Ascending aorta (tissue), 2 donors: ENCODE measurements around the gene SEC23B. TPM values are rescaled to one million over a fixed set of nuclear protein-coding genes. Genes with fewer than 3 reads are reported as not detected.

Experiments
- DNase-seq, 2 donors: peaks; one replicate each; pipeline ENCODE4 v3.0.0-alpha.2; 2019; ENCODE audit warnings: low spot score in 2 of 2
- H3K27ac ChIP-seq, 2 donors: fragments of 200-600 bp; sonication (generic); one replicate each; pipeline ENCODE4 v1.5.1; 2016 to 2017; ENCODE audit warnings: mild to moderate bottlenecking in 1 of 2
- H3K27me3 ChIP-seq: fragments of 200-600 bp; sonication (generic); one replicate; pipeline ENCODE4 v1.5.1; 2017
- H3K36me3 ChIP-seq, 2 donors: fragments of 200-600 bp; sonication (generic); one replicate each; pipeline ENCODE4 v1.5.1; 2016
- H3K4me1 ChIP-seq, 2 donors: fragments of 200-600 bp; sonication (generic); one replicate each; pipeline ENCODE4 v1.5.1; 2016 to 2017; ENCODE audit warnings: mild to moderate bottlenecking in 1 of 2
- H3K4me3 ChIP-seq, 2 donors: fragments of 200-600 bp; sonication (generic); one replicate each; pipeline ENCODE4 v1.5.1; 2016 to 2017; ENCODE audit warnings: mild to moderate bottlenecking in 1 of 2
- H3K9me3 ChIP-seq, 2 donors: fragments of 200-600 bp; sonication (generic); one replicate each; pipeline ENCODE4 v1.5.1; 2016
- intact Hi-C: fragments of 100-400 bp; cut with DNase I; formaldehyde crosslinking; loops from one replicate; pipeline ENCODE4 v1.15.1; 2023
- total RNA-seq: library from RNA; depleted of rRNA; stranded (reverse); fragments of >200 nt; gene quantifications from one replicate; pipeline ENCODE4 v1.1.0, GENCODE V29; 2016
- TF ChIP-seq, protein P1 (sequence below), 3 experiments: fragments of 200-600 bp in 2 of 3; fragments of 450-650 bp in 1 of 3; sonication (generic) in 2 of 3; IDR thresholded peaks; one replicate each; pipeline ENCODE4 v1.5.1; 2016 to 2019; ENCODE audit warnings: antibody characterized with exemption in 3 of 3, mild to moderate bottlenecking in 1 of 3, moderate library complexity in 1 of 3

Gene SEC23B
- total RNA-seq, 1 donor from 2014 or later, result 21.8 TPM

DNA sequence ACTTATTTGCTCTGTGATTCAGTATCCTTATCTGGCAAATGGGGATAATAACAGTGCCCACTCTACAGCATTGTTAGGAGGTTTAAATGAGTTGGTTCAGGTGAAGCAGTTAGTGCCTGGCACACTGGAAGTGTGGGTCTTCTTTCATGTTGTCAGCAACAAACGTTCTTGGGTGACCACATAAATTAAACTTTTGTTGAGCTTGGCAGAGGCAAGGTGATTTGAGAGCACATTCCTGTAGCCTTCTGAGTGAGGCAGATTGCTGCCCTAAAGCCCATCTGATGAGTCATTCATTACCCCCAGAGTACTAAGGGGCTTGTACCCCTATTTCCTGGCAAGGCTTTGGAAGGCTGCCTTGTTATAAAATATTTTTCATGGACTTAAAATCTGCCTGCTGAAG lies 25.8 kb downstream of the SEC23B start:
- Histone ChIP-seq H3K9me3 (no peaks in the 10 kb centered on the region), H3K4me3 (no peak overlapping the region), H3K36me3 (peaks cover 72 to 86% of the 10 kb centered on the region in 2 donors), H3K27me3 (no peaks in the 10 kb centered on the region), H3K27ac (no peak overlapping the region), H3K4me1 (no peaks in the 10 kb centered on the region)
- TF ChIP-seq, protein P1, sequence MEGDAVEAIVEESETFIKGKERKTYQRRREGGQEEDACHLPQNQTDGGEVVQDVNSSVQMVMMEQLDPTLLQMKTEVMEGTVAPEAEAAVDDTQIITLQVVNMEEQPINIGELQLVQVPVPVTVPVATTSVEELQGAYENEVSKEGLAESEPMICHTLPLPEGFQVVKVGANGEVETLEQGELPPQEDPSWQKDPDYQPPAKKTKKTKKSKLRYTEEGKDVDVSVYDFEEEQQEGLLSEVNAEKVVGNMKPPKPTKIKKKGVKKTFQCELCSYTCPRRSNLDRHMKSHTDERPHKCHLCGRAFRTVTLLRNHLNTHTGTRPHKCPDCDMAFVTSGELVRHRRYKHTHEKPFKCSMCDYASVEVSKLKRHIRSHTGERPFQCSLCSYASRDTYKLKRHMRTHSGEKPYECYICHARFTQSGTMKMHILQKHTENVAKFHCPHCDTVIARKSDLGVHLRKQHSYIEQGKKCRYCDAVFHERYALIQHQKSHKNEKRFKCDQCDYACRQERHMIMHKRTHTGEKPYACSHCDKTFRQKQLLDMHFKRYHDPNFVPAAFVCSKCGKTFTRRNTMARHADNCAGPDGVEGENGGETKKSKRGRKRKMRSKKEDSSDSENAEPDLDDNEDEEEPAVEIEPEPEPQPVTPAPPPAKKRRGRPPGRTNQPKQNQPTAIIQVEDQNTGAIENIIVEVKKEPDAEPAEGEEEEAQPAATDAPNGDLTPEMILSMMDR (IDR thresholded peaks at IDR 0.05), result no peak
- no peak for DNase-seq
- intact Hi-C loops, result no loop called here

DNA sequence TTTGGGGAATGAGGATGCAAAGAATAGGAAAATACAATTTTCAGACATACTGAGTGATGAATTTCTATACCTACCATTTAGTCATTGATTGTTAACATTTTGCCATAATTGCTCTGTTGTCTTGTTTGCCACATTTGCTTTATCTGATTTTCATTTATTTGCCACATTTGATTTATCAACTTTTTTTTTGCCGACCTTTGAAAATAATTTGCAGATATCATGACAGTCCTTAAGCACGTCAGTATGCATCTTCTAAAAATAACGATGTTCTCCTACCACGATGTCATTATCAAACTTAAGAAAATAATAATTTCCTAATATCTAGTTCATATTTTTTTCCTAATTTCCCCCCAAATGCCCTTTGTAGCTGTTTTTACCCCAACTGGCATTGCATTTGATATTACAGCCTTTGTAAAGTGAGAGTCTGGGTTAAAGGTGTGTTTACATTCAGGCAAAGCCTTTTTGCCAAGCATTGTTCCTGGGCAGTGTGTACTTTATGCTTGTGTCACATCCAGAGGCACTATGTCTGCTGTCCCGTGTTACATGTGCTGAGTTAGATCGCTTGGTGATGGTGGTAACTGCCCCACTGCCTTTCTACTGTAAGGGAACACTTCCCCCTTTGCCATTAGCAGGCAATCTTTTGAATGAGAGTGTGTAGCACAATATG lies 26.4 kb downstream of the SEC23B start:
- H3K27me3 ChIP-seq, result no peaks in the 10 kb centered on the region
- TF ChIP-seq, protein P1 (IDR thresholded peaks at IDR 0.05), result no peak
- no peak overlapping the region for H3K27ac ChIP-seq
- H3K9me3 ChIP-seq, result no peaks in the 10 kb centered on the region
- H3K4me3 ChIP-seq, result no peak overlapping the region
- intact Hi-C loops, result no loop called here
- no peak for DNase-seq
- peaks cover 70 to 83% of the 10 kb centered on the region in 2 donors for H3K36me3 ChIP-seq
- H3K4me1 ChIP-seq, result no peaks in the 10 kb centered on the region

DNA sequence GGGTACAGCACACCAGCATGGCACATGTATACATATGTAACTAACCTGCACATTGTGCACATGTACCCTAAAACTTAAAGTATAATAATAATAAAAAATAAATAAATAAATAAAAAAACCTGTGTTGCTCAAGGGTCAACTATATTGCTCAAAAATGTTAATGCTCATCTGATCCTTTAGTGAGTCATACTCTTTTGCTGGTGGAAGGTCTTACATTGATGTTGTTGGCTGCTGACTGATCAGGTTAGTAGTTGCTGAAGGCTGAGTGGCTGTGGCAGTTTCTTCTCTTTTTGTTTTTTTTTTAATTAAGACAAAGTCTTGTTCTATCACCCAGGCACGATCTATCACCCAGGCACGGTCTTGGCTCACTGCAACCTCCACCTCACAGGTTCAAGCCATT lies 29.9 kb downstream of the SEC23B start:
- TF ChIP-seq, protein P1 (IDR thresholded peaks at IDR 0.05), result no peak
- no peak for DNase-seq
- peaks cover 42 to 71% of the 10 kb centered on the region in 2 donors for H3K36me3 ChIP-seq
- H3K27ac ChIP-seq, result no peak overlapping the region
- no peaks in the 10 kb centered on the region for H3K27me3 ChIP-seq
- H3K9me3 ChIP-seq, result no peaks in the 10 kb centered on the region
- intact Hi-C loops, result no loop called here
- H3K4me3 ChIP-seq, result no peak overlapping the region
- H3K4me1 ChIP-seq, result no peaks in the 10 kb centered on the region

DNA sequence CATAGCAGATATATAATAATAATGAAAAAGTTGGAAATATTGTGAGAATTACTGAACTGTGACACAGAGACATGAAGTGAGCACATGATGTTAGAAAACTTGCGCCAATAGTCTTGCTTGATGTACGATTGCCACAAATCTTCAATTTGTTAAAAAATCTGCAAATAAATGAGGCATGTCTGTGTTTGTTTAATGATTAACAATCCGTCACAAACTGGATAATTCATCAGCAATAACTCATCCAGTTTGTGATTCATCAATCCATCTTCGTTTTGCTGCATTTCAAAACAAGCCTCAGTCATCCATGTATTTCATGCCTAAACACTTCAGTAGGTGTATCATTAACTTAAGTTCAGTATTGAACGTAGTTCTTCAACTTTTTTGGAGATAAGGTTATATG lies 34.0 kb downstream of the SEC23B start:
- Histone ChIP-seq H3K9me3 (no peaks in the 10 kb centered on the region), H3K36me3 (peaks cover 26 to 68% of the 10 kb centered on the region in 2 donors), H3K27me3 (no peaks in the 10 kb centered on the region), H3K27ac (no peak overlapping the region), H3K4me1 (no peaks in the 10 kb centered on the region), H3K4me3 (no peak overlapping the region)
- intact Hi-C loops, result no loop called here
- no peak for DNase-seq
- TF ChIP-seq, protein P1 (IDR thresholded peaks at IDR 0.05), result no peak

DNA sequence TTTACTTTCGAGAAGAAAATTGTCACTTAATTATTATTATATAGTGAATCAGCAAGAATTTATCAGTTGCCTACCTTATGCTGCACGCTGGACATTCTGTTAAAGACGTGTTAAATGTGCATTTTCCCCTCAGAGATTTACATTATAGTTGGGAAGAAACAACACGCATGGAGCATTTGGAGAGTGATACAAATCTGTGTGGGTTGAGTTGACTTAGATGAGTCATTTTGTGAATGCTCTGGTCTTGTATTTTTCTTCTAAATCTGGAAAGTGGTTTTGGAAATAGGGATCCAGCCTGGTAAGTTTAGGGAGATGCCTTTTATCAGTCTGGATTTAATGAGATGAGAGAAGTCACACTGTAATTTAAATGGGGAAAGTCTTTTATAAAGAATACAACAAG lies 35.5 kb downstream of the SEC23B start:
- TF ChIP-seq, protein P1 (IDR thresholded peaks at IDR 0.05), result no peak
- Histone ChIP-seq H3K4me1 (no peaks in the 10 kb centered on the region), H3K4me3 (no peak overlapping the region), H3K9me3 (no peaks in the 10 kb centered on the region), H3K36me3 (peaks cover 32 to 76% of the 10 kb centered on the region in 2 donors), H3K27me3 (no peaks in the 10 kb centered on the region), H3K27ac (no peak overlapping the region)
- intact Hi-C loops, result no loop called here
- DNase-seq, result no peak

DNA sequence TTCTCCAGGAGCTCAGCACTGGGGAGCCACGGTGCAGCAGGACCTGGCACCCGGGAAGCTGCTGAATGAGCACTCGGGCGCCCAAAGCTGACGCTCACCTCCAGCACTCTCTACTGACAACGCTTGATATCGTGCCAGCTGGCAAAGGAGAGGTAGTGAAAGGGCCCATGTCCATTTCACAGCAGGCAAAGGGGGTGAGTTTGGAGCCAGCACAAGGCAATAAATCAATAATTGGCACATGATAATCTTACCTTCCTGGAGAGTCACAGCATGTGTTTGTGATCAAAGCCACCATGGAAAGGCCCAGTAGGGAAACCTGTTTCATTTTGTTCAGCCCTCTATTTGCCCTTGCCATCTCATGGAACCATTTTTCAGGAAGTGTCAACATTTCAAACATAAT lies 36.2 kb downstream of the SEC23B start:
- Histone ChIP-seq H3K36me3 (peaks cover 35 to 78% of the 10 kb centered on the region in 2 donors), H3K27ac (no peak overlapping the region), H3K9me3 (no peaks in the 10 kb centered on the region), H3K4me1 (no peaks in the 10 kb centered on the region), H3K4me3 (no peak overlapping the region), H3K27me3 (no peaks in the 10 kb centered on the region)
- no peak for DNase-seq
- intact Hi-C loops, result no loop called here
- TF ChIP-seq, protein P1 (IDR thresholded peaks at IDR 0.05), result no peak
